Left kidney (tissue), 2 donors: ENCODE data around the gene IL25. TPM values are rescaled to one million over a fixed set of nuclear protein-coding genes. Genes with fewer than 3 reads are reported as not detected.
"Not testable (repeated sequence)": the region's sequence is repeated elsewhere in the genome, so short reads cannot be mapped to it uniquely, and the experiment has no call there.

Experiments
- DNase-seq: peaks from one replicate; pipeline ENCODE4 v3.0.0-alpha.2; 2013
- polyA plus RNA-seq: library from polyadenylated mRNA; unstranded; fragments of 120-200 nt; gene quantifications from one replicate; pipeline ENCODE4 v1.2.1, GENCODE V29; 2013; ENCODE audit not compliant: insufficient read length

IL25 gene
- polyA plus RNA-seq, 1 donor = not detected

- no peak for DNase-seq
Observed at GRCh38 chr14:23376482-23377197, 4.0 kb downstream of the IL25 start, which contains the start of gene CMTM5. CMTM5 (plus strand) TSS chr14:23377046; CDS start chr14:23377252, 206 bp downstream.

- DNase-seq = no peak
Observed at GRCh38 chr14:23377198-23377550, 4.6 kb downstream of the IL25 start.

GRCh38 chr14:23377573-23378563 is 5.3 kb downstream of the IL25 start:
- DNase-seq = no peak

- no peak for DNase-seq
Observed at GRCh38 chr14:23378612-23379220, 6.1 kb downstream of the IL25 start.

GRCh38 chr14:23379366-23380196 is 7.0 kb downstream of the IL25 start:
- DNase-seq = peak; percentile 13

- DNase-seq = no peak
Observed at GRCh38 chr14:23380197-23380914, 7.7 kb downstream of the IL25 start.

- DNase-seq = no peak
Observed at GRCh38 chr14:23380976-23381375, 8.4 kb downstream of the IL25 start.

DNA sequence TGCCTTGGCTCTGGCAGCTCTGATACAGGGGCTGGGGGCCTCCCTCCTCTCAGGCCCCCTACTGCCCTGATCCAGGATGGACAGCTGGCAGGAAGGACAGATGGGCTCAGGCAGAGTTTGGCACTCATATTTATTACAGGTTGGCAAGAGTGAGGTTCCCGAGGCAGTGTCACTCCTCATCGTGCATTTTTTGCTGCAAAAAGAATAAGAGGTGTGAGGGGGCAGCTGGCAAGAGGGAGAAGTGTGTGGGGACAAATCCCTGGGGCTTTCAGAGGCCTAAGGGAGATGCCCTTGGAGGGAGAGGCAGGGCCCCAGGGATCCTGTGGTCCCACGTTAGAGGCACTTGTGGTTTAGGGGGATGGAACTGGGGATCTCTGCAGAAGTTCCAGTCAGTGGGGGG is 9.3 kb downstream of the IL25 start:
- no peak for DNase-seq

DNA sequence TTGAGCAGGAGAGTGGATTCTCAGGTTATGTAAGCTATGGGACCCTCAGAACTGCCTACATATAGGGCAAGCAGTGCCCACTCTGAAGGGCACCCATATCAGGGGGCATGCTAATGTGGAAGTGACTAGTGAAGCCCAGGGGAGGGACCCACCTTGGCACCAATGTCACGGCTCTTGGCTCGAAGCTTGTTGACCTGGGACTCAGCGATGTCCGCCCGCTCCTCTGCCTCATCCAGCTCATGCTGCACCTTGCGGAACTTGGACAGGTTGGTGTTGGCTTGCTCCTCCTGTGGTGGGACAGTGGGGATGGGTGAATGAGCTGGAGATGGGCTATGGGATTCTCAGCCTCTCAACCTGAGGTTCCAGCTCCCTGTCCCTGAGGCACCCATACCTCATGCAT is 9.7 kb downstream of the IL25 start:
- no peak for DNase-seq

DNA sequence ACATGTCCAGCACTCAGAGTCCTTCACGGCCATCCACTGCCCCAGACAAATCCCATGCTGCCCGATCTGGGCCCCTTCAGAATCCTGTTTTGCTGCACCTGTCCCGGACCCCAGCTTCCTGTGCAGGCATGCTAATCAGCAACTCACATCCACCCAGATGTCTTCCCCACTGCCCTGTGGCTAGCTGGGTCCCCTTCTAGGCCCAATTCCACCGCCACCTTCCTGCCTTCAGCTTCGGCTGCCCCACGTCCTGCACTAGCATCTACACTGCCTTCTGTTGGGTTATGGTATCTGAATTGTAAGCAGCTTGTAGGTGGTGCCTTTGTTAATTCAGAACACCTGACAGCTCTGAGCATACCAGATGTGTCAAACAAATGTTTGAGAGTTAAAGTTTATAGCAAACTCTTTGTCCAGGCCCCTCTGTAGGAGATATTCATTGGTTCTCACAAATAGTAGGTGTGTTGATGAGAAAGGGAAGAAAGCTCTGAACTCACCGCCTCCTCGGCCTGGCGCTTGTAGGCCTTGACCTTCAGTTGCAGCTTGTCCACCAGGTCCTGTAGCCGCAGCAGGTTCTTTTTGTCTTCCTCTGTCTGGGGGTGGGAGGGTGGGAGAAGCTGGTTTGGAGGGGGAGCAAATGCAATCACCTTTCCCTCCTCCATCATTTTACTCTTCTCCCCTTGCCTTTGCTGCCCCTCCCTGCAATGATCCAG is 10.3 kb downstream of the IL25 start:
- DNase-seq = no peak

DNA sequence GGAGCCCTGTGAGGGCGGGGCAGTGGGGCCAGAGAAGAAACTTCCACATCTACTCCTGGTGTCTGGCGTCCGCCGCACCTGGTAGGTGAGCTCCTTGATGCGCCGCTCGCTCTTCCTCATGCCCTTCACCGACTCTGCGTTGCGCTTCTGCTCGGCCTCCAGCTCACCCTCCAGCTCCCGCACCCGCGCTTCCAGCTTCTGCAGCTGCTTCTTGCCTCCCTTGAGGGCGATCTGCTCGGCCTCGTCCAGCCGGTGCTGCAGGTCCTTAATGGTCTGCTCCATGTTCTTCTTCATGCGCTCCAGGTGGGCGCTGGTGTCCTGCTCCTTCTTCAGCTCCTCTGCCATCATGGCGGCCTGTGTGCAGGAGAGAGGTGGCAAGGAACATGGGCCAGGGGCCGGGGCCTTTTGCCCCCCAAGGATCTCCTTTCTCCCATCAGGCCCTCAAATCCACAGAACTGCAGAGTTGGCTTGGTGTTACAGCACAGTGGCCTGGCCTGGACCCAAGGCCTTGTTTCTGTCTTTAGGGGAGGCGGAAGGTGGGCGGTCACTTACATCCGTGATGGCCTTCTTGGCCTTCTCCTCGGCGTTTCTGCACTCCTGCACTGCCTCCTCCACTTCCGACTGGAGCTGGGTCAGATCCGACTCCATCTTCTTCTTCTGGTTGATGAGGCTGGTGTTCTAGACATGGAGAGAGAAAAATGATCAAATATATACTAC is 11.9 kb downstream of the IL25 start:
- no peak for DNase-seq

GRCh38 chr14:23385244-23385641 is 12.6 kb downstream of the IL25 start:
- DNase-seq = no peak

DNA sequence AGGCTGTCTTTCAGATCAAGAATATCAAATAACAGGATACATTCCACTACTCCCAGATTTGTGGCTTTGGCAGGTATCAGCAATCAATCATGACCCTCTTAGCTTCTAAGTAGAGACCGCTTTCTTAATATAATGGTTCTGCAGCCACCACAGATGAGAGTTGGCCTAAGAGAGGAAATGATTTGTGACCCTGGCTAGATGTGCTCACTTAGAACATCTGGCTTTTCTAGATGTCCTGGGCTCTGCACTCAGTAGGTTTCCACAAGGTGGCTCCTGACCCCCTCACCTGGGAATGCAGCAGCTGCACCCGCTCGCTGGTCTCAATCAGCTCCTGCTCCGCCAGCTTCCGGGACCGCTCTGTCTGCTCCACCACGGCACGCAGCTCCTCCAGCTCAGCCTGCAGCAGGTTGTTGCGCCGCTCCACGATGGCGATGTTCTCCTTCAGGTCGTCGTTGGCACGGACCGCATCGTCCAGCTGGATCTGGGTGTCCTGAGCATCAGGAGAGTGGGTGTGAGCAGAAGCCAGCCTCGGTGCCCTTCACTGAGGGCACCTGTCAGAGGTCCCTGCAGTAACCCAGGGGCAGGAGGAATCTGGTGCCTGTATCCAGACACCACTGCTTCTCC is 13.1 kb downstream of the IL25 start:
- DNase-seq = peak; percentile 33

GRCh38 chr14:23386266-23386657 is 13.7 kb downstream of the IL25 start:
- not testable (repeated sequence) for DNase-seq

GRCh38 chr14:23386999-23387398 is 14.4 kb downstream of the IL25 start:
- no peak for DNase-seq

GRCh38 chr14:23387916-23388882 is 15.6 kb downstream of the IL25 start:
- DNase-seq = no peak

DNA sequence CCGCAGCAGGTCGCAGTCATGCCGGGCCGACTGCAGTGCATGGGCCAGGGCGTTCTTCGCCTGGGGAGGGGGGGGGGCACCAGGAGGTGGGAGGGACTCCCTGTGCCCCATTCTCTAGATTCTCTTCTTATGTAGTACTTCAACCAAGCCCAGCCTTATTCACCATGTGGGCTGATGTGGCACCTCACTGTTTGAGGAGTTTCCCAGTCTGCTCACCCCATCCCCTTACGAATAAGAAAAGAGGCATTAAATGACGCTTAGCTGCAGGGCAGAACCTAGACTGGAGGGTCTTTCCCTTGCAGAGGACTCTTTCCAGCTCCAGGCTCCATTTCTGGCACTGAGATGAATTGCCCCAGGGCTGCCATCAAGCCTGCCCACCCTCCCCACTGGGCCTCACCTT is 16.4 kb downstream of the IL25 start:
- no peak for DNase-seq

DNA sequence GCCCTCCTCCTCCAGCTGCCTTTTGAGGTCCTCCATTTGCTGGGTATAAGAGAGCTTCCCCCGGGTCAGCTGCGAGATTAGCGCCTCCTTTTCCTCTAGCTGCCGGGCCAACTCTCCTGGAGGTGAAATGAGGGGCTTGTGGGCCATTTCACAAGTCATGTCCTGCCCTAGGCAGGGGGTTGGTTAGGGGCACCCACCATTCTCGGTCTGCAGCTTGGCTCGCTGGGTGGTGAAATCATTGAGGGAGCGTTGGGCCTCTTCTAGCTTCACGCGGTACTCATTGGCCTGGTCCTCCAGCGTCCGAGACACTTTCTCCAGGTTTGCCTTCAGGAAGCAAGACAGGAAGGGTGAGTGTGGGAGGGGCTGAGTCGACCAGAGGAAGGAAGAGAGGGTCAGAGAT is 16.8 kb downstream of the IL25 start:
- no peak for DNase-seq
